Loucy (cell line): ENCODE measurements around the gene RAPGEF1.

Experiments
- H2AFZ ChIP-seq: fragments of 200-600 bp; sonication (generic); 2 replicates; pipeline ENCODE4 v1.6.0; 2016; ENCODE audit warnings: antibody characterized with exemption, mild to moderate bottlenecking, low read length, moderate library complexity
- H3F3A ChIP-seq: fragments of 200-600 bp; 2 replicates; pipeline ENCODE4 v1.6.0; 2016; ENCODE audit warnings: antibody characterized with exemption, low read depth, mild to moderate bottlenecking
- H3K27me3 ChIP-seq: fragments of 200-600 bp; sonication (generic); 2 replicates; pipeline ENCODE4 v1.6.1; 2014; ENCODE audit warnings: low read length, mild to moderate bottlenecking; ENCODE audit not compliant: insufficient read depth, poor library complexity, severe bottlenecking
- H3K36me3 ChIP-seq: fragments of 200-600 bp; sonication (generic); 2 replicates; pipeline ENCODE4 v1.6.1; 2016; ENCODE audit warnings: low read length; ENCODE audit not compliant: insufficient read depth
- H3K4me1 ChIP-seq: fragments of 200-600 bp; sonication (generic); 2 replicates; pipeline ENCODE4 v1.5.1; 2014; ENCODE audit warnings: low read length, mild to moderate bottlenecking; ENCODE audit not compliant: insufficient read depth, poor library complexity, severe bottlenecking
- H3K4me2 ChIP-seq: fragments of 200-600 bp; sonication (generic); 2 replicates; pipeline ENCODE4 v1.6.0; 2014; ENCODE audit warnings: antibody characterized with exemption, low read length, low read depth, mild to moderate bottlenecking; ENCODE audit not compliant: poor library complexity, severe bottlenecking
- H3K4me3 ChIP-seq: fragments of 200-600 bp; sonication (generic); 2 replicates; pipeline ENCODE4 v1.5.1; 2014; ENCODE audit warnings: low read length, mild to moderate bottlenecking, mixed read lengths; ENCODE audit not compliant: poor library complexity, severe bottlenecking
- H3K79me2 ChIP-seq: fragments of 200-600 bp; sonication (generic); 2 replicates; pipeline ENCODE4 v1.6.1; 2014; ENCODE audit warnings: low read length; ENCODE audit not compliant: insufficient read depth
- H3K9ac ChIP-seq: fragments of 200-600 bp; sonication (generic); 2 replicates; pipeline ENCODE4 v1.6.0; 2014; ENCODE audit warnings: mild to moderate bottlenecking, low read depth, low read length, moderate library complexity; ENCODE audit not compliant: poor library complexity, severe bottlenecking
- H3K9me2 ChIP-seq: fragments of 200-600 bp; sonication (generic); replicated peaks from 2 replicates; pipeline ENCODE4 v1.6.1; 2016; ENCODE audit warnings: low read depth, low read length, mixed read lengths
- H3K9me3 ChIP-seq: fragments of 200-600 bp; sonication (generic); 2 replicates; pipeline ENCODE4 v1.6.1; 2014; ENCODE audit warnings: mild to moderate bottlenecking, antibody characterized with exemption, low read length, low read depth; ENCODE audit not compliant: insufficient read depth
- H4K20me1 ChIP-seq: fragments of 200-600 bp; sonication (generic); 2 replicates; pipeline ENCODE4 v1.6.0; 2014; ENCODE audit warnings: antibody characterized with exemption, low read length, mild to moderate bottlenecking; ENCODE audit not compliant: insufficient read depth, poor library complexity, severe bottlenecking
- CTCF ChIP-seq: fragments of 200-600 bp; sonication (generic); conservative IDR thresholded peaks from 2 replicates; pipeline ENCODE4 v1.5.1; 2014; ENCODE audit warnings: mild to moderate bottlenecking, antibody characterized with exemption, low read length
- EZH2phosphoT487 ChIP-seq: fragments of 200-600 bp; IDR thresholded peaks from 2 replicates; pipeline ENCODE4 v1.6.1; 2018; ENCODE audit warnings: antibody characterized with exemption, mild to moderate bottlenecking, moderate library complexity, borderline replicate concordance

Gene RAPGEF1

GRCh38 chr9:131728961-131729360, 10.9 kb downstream of the RAPGEF1 start:
- Histone ChIP-seq H3K9ac (peak overlapping the region; percentile 56), H4K20me1 (no peaks in the 10 kb centered on the region), H3K4me3 (peak overlapping the region; percentile 51), H3K27me3 (no peaks in the 10 kb centered on the region), H3K9me3 (no peaks in the 10 kb centered on the region), H3K36me3 (no peaks in the 10 kb centered on the region), H3K79me2 (peaks cover 78% of the 10 kb centered on the region), H3K4me1 (peaks cover 65% of the 10 kb centered on the region), H3F3A (peaks cover 24% of the 10 kb centered on the region; the same call in 1 of the 2 replicates), H3K9me2 (no peaks in the 10 kb centered on the region), H3K4me2 (peak overlapping the region; percentile 74), H2AFZ (no peak overlapping the region)
- no peak for TF ChIP-seq EZH2phosphoT487
- TF ChIP-seq CTCF: no peak

GRCh38 chr9:131728546-131728910, 11.3 kb downstream of the RAPGEF1 start:
- H3K4me3 ChIP-seq: peak overlapping the region; percentile 51
- no peaks in the 10 kb centered on the region for H3K9me2 ChIP-seq
- H2AFZ ChIP-seq: no peak overlapping the region
- H4K20me1 ChIP-seq: no peaks in the 10 kb centered on the region
- peaks cover 62% of the 10 kb centered on the region for H3K4me1 ChIP-seq
- H3K27me3 ChIP-seq: no peaks in the 10 kb centered on the region
- H3K9me3 ChIP-seq: no peaks in the 10 kb centered on the region
- no peaks in the 10 kb centered on the region for H3K36me3 ChIP-seq
- H3K4me2 ChIP-seq: peak overlapping the region; percentile 74
- TF ChIP-seq EZH2phosphoT487: no peak
- TF ChIP-seq CTCF: no peak
- H3F3A ChIP-seq: peaks cover 21% of the 10 kb centered on the region; the same call in 1 of the 2 replicates
- H3K9ac ChIP-seq: peak overlapping the region; percentile 56
- H3K79me2 ChIP-seq: peaks cover 82% of the 10 kb centered on the region

- H3K9me2 ChIP-seq: no peaks in the 10 kb centered on the region
- H3K36me3 ChIP-seq: peaks cover 2% of the 10 kb centered on the region; the same call in 1 of the 2 replicates
- H2AFZ ChIP-seq: no peak overlapping the region
- H3K4me1 ChIP-seq: peaks cover 59% of the 10 kb centered on the region
- peak overlapping the region; percentile 56 for H3K9ac ChIP-seq
- H3K4me3 ChIP-seq: peak overlapping the region; percentile 51
- H3K79me2 ChIP-seq: peaks cover 86% of the 10 kb centered on the region
- H3K9me3 ChIP-seq: no peaks in the 10 kb centered on the region
- TF ChIP-seq CTCF (no peak), EZH2phosphoT487 (no peak)
- peaks cover 18% of the 10 kb centered on the region; the same call in 1 of the 2 replicates for H3F3A ChIP-seq
- H3K4me2 ChIP-seq: peak overlapping the region; percentile 74
- H3K27me3 ChIP-seq: no peaks in the 10 kb centered on the region
- H4K20me1 ChIP-seq: no peaks in the 10 kb centered on the region
Observed at GRCh38 chr9:131727795-131728545, 11.9 kb downstream of the RAPGEF1 start.
